ENCODE measurements around the gene ADGRD2. TPM values are rescaled to one million over a fixed set of nuclear protein-coding genes. Genes with fewer than 3 reads are reported as not detected.

Gene ADGRD2
- total RNA-seq, 1 donor = not detected

DNA sequence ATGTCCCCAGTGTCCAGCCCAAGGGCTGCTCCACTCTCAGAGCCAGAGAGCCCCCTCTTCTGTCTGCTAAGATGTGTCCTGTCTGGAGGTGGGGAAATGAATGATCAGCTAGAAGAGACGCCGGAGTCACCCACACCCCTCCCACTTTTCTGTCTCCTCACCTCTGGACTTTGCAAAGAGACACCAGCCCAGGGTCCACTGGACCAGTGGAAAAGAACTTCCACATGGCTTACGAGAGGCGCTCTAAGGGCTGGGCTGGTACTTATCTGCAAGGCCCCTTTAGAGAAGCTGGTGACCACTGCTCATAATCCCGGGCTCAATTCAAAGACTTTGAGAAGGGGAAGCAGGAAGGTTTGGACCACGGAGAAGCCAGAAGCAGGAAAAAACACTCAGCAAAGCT lies 47.8 kb downstream of the ADGRD2 start:
- no peak for TF ChIP-seq CTCF (IDR thresholded peaks at IDR 0.05; ENCODE audit: insufficient read depth, low read length)
- no peak overlapping the region for H3K4me3 ChIP-seq (ENCODE audit: low read depth, low read length)
- no peak for DNase-seq (ENCODE audit: low read depth)

DNA sequence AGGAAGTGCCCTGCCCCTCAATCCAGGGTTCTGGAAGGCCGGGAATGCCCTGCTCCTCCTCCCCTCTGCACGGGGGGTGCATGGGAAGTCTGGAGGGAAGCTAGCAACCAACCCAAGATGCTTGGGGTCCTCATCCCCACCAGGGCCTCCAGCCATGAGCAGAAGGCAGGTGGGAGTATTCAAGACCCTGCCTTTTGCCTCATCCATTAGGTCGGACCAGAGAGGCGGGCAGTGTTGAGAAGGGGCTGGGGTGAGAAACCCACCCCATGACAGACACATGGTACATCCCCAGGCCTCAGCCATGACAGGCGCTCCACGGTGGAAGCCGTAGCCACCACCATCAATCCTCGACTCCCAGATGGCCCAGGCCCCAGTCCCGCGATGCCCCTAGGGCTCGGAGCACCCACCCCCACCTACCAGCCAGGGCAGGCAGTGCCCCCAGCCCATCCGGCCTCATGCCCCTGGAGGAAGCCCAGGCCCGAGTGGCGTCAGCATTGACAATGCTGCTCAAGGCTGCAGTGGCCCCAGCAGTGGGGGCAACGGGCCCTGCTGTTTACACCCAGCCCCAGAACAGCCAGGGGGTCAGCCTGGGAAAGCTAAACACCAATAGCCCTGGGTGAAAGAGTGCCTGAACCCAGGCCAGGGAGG lies 48.4 kb downstream of the ADGRD2 start:
- no peak for TF ChIP-seq CTCF (IDR thresholded peaks at IDR 0.05; ENCODE audit: insufficient read depth, low read length)
- no peak overlapping the region for H3K4me3 ChIP-seq (ENCODE audit: low read depth, low read length)
- DNase-seq (ENCODE audit: low read depth) = no peak

DNA sequence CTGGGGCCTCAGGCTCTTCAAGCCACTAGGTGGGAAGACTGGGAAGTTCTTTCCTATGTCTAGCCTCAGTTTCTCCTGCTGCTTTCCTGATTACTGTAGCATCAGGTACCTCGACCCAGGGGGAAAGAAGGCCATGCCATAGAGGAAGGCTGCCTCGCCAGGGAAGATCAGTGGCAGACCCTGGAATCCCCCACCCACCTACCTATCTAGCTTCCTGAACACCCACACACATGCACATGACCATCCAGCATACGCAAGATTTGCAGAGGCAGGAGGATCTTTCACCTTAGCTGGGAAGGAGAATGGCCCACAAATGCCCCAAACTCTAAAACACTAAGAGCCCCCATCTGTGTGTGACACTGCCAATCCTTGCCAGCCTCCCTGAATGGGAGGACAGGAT lies 49.0 kb downstream of the ADGRD2 start:
- TF ChIP-seq CTCF (IDR thresholded peaks at IDR 0.05; ENCODE audit: insufficient read depth, low read length) = no peak
- DNase-seq (ENCODE audit: low read depth) = no peak
- H3K4me3 ChIP-seq (ENCODE audit: low read depth, low read length) = no peak overlapping the region

GRCh38 chr9:124500028-124500795 lies 50.0 kb downstream of the ADGRD2 start:
- DNase-seq (ENCODE audit: low read depth) = no peak
- TF ChIP-seq CTCF (IDR thresholded peaks at IDR 0.05; ENCODE audit: insufficient read depth, low read length) = no peak
- H3K4me3 ChIP-seq (ENCODE audit: low read depth, low read length) = no peak overlapping the region

DNA sequence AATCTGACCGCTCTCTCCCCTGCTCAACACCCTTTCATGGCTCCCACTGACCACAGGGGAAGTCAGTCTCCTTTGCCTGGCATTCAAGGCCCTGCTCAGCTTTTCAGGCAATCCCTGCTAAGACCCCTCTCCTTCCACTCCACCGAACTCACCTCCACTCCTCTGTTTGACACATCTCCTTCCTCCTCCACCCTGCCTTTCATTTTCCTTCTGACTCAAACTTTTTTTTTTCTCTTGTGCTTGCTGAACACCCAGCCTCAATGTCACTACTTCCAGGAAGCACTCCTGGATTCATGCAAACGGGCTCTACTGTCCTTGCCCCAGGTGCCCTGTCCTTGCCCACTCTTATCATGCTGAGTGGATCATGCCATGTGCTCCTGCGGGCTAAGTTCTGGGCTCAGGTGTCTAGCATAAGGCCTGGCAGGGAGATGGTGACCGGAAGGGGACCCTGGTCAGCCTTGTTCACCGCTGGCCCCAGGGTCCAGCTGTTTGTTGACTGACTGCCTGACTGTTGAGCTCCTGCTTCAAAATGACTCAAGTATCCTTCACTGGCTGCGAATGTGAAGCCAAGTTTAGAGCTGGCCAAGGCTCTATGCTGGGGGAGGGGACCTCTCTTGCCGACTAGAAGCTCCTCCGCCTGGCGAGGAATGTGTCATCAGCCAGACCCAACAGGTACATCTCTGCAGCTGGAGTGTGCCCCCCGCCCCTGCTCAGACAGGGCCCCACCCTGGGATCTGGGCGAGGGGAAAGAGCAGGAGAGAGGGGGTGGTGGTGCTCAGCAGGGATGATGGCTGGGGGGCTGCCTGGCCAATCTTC lies 50.8 kb downstream of the ADGRD2 start:
- no peak for TF ChIP-seq CTCF (IDR thresholded peaks at IDR 0.05; ENCODE audit: insufficient read depth, low read length)
- no peak for DNase-seq (ENCODE audit: low read depth)

GRCh38 chr9:124501771-124502320 lies 51.6 kb downstream of the ADGRD2 start:
- no peak for TF ChIP-seq CTCF (IDR thresholded peaks at IDR 0.05; ENCODE audit: insufficient read depth, low read length)
- no peak for DNase-seq (ENCODE audit: low read depth)
- no peak overlapping the region for H3K4me3 ChIP-seq (ENCODE audit: low read depth, low read length)

More for the DNA sequence above, 50.8 kb downstream of the ADGRD2 start:
- no peak overlapping the region for H3K4me3 ChIP-seq (ENCODE audit: low read depth, low read length)
